ENCODE results near the gene GSTM3. TPM values are rescaled to one million over a fixed set of nuclear protein-coding genes. Genes with fewer than 3 reads are reported as not detected.

The GSTM3 gene
- total and polyA plus RNA-seq, 7 experiments from 2014 or later: 1.9 to 130 (median 11.9) TPM

DNA sequence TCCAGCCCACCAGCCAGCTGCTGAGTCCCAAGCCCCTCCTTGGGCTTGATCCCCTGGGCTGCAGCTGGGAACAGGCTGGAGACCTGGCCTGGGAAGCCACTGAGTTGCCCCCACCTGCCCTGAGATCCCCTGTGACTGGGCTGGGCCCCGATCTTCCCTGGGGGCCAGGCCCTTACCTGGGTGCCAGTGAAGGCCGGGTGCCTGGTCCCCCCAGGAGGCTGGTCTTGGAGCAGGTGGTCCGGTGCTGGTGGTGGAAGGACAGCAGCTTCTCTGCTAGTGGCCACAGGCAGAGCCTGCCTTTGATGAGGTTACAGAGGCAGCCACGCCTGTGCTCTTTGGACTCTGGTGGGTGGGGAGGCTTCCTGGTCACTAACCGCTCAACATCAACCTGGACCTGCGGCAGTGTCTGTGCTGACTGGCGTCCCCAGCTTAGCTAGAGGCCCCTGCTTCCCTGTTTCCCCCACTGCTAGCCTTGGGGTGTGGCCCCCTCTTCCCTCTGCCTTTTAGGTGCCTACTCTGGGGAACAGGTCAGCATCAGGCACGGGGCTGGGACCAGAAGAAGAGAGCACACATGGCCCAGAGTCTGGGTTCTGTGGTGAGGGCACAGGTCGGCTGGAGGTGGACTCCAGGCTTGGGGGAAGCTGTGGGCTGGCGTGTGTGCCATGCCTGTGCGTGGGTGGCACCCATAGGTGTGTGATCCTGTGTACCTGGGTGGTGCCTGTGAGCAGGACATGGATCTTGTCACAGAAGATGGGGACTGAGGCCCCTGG is 23.0 kb upstream of the GSTM3 start, which contains the start of gene EPS8L3:
Gene EPS8L3 (minus strand): TSS at position 278 of the 770 bp plus-strand sequence. CDS start 2,174 bp downstream, outside the sequence.
- peaks cover 0 to 4% (median 0%) of the 10 kb centered on the region in 7 donors for H3K4me1 Mint-ChIP-seq
- no peaks in the 10 kb centered on the region for H3K4me1 ChIP-seq (ENCODE audit: control insufficient read depth in 2 of 2, insufficient read depth in 2 of 2, low read length in 2 of 2)
- CTCF ChIA-PET: interaction anchor here (0.9 kb wide), 1 partner anchor 26 kb away, joined by 3 read pairs; no protein-coding TSS in a partner anchor
- POLR2A ChIA-PET: no interaction called here
- peaks cover 0 to 1% (median 0%) of the 10 kb centered on the region in 11 donors for H3K9me3 Mint-ChIP-seq
- no peaks in the 10 kb centered on the region for H3K9me3 ChIP-seq (ENCODE audit: control insufficient read depth in 2 of 3, low read length in 3 of 3)
- H3K27ac ChIP-seq (ENCODE audit: low read depth, low read length): no peak within 1 kb of the TSS
- intact Hi-C loops (cut with micrococcal nuclease): no loop called here
- H3K36me3 Mint-ChIP-seq: no peaks in the 10 kb centered on the region
- H3K36me3 ChIP-seq (ENCODE audit: control insufficient read depth in 2 of 3, insufficient read depth in 3 of 3, low read length in 3 of 3): no peaks in the 10 kb centered on the region
- H3K27ac Mint-ChIP-seq: no peak within 1 kb of the TSS
- H3K4me3 ChIP-seq (ENCODE audit: low read length): no peak within 1 kb of the TSS
- H3K27me3 Mint-ChIP-seq: peaks cover 0 to 4% (median 0%) of the 10 kb centered on the region in 5 donors
- DNase-seq: peak in 2 of 9 donors; percentile 3 to 6
- no peaks in the 10 kb centered on the region for H3K27me3 ChIP-seq (ENCODE audit: control insufficient read depth in 2 of 2, insufficient read depth in 2 of 2, low read length in 2 of 2)
- no peak within 1 kb of the TSS for H3K4me3 Mint-ChIP-seq
- no peak for ATAC-seq

- Mint-ChIP-seq H3K36me3 (no peaks in the 10 kb centered on the region), H3K4me1 (peaks cover 0 to 4% (median 0%) of the 10 kb centered on the region in 7 donors), H3K27me3 (peaks cover 0 to 4% (median 0%) of the 10 kb centered on the region in 5 donors), H3K9me3 (peaks cover 0 to 1% (median 0%) of the 10 kb centered on the region in 11 donors), H3K4me3 (no peak overlapping the region), H3K27ac (no peak overlapping the region)
- ChIA-PET POLR2A (no interaction called here), CTCF (no interaction called here)
- no peaks in the 10 kb centered on the region for H3K9me3 ChIP-seq (ENCODE audit: control insufficient read depth in 2 of 3, low read length in 3 of 3)
- H3K4me1 ChIP-seq (ENCODE audit: control insufficient read depth in 2 of 2, insufficient read depth in 2 of 2, low read length in 2 of 2): no peaks in the 10 kb centered on the region
- DNase-seq (peak in 3 of 9 donors; percentile 2 to 18 (median 5)), ATAC-seq (peak; percentile 48)
- no peaks in the 10 kb centered on the region for H3K27me3 ChIP-seq (ENCODE audit: control insufficient read depth in 2 of 2, insufficient read depth in 2 of 2, low read length in 2 of 2)
- intact Hi-C loops (cut with micrococcal nuclease): no loop called here
- H3K4me3 ChIP-seq (ENCODE audit: low read length): no peak overlapping the region
- no peak overlapping the region for H3K27ac ChIP-seq (ENCODE audit: low read depth, low read length)
- H3K36me3 ChIP-seq (ENCODE audit: control insufficient read depth in 2 of 3, insufficient read depth in 3 of 3, low read length in 3 of 3): no peaks in the 10 kb centered on the region
Measured at GRCh38 chr1:109762821-109763645, 22.2 kb upstream of the GSTM3 start.

DNA sequence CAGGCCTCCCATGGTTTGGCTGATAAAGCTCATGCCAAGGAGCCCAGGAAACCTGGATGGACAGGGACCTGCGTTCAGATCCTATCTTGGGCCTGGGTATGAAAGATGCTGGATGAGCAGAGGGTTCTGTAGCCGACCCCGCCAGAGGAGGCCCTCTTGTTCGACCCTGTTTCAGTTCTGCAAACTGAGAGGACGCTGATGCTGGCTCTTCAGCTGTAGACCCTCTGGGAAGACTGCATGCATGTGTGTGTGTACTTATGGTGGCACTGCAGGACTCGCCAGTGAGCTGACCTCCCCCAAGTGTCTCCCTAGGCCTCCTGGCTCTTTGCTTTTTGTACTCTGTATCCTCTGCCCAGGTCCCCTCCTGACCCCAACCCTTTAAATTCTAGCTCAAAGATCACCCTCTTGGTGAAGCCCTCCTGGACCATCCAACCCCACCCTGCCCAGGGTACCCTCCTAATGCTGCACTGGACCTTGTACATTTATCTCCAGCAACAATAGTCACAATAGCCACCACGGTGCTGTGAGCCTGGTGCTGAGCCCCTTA is 21.3 kb upstream of the GSTM3 start:
- no peak overlapping the region for H3K27ac ChIP-seq (ENCODE audit: low read depth, low read length)
- no peaks in the 10 kb centered on the region for H3K27me3 ChIP-seq (ENCODE audit: control insufficient read depth in 2 of 2, insufficient read depth in 2 of 2, low read length in 2 of 2)
- intact Hi-C loops (cut with micrococcal nuclease): no loop called here
- no peak overlapping the region for H3K27ac Mint-ChIP-seq
- CTCF ChIA-PET: no interaction called here
- DNase-seq: peak in 2 of 9 donors; percentile 5 to 8
- H3K36me3 Mint-ChIP-seq: no peaks in the 10 kb centered on the region
- no peak overlapping the region for H3K4me3 Mint-ChIP-seq
- H3K9me3 ChIP-seq (ENCODE audit: control insufficient read depth in 2 of 3, low read length in 3 of 3): no peaks in the 10 kb centered on the region
- peaks cover 0 to 4% (median 0%) of the 10 kb centered on the region in 5 donors for H3K27me3 Mint-ChIP-seq
- peaks cover 0 to 1% (median 0%) of the 10 kb centered on the region in 11 donors for H3K9me3 Mint-ChIP-seq
- ATAC-seq: no peak
- H3K4me3 ChIP-seq (ENCODE audit: low read length): no peak overlapping the region
- POLR2A ChIA-PET: no interaction called here
- no peaks in the 10 kb centered on the region for H3K36me3 ChIP-seq (ENCODE audit: control insufficient read depth in 2 of 3, insufficient read depth in 3 of 3, low read length in 3 of 3)
- peaks cover 0 to 4% (median 0%) of the 10 kb centered on the region in 7 donors for H3K4me1 Mint-ChIP-seq
- no peaks in the 10 kb centered on the region for H3K4me1 ChIP-seq (ENCODE audit: control insufficient read depth in 2 of 2, insufficient read depth in 2 of 2, low read length in 2 of 2)

DNA sequence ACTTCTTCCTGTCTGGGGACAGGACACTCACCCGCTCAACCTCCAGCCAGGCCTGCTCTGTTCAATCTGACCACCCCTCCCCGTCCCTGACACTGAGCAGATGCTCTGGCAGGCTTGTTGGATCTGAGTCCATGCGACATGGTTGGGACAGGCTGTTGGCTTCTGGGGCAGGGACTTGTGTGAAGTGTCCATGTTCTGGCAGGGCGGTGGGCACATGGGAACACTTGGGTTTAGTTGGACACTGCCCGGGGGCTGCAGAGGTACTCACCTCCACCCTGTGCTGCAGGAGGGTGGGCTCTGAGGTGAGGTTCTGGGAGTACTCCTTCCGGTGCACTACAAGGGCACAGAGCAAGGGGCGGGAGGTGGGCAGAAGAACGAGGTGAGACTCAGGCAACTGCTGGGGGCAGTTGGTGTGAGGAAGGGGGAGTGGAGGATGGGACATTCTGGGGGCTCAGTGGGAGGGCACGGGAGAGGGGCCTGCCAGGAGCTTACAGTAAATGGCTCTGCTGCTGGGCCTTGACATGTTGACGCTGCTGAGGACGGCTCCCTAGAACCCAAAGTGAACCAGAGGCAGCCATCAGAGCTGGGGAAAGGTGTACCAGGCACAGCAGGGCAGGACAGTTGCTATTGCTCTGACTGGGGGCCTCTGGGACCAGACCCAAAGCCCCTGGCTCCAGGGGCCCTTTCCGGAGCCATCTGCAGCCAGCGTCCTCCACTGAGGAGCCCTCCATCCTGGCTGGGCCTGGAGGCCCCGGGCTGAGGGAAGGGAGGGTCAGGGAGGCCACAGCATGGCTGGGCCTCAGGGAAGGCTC is 20.6 kb upstream of the GSTM3 start:
- H3K4me1 ChIP-seq (ENCODE audit: control insufficient read depth in 2 of 2, insufficient read depth in 2 of 2, low read length in 2 of 2): no peaks in the 10 kb centered on the region
- Mint-ChIP-seq H3K36me3 (no peaks in the 10 kb centered on the region), H3K4me1 (peaks cover 0 to 4% (median 0%) of the 10 kb centered on the region in 7 donors), H3K27me3 (peaks cover 0 to 4% (median 0%) of the 10 kb centered on the region in 5 donors), H3K27ac (no peak overlapping the region), H3K9me3 (peaks cover 0 to 1% (median 0%) of the 10 kb centered on the region in 11 donors), H3K4me3 (no peak overlapping the region)
- no peaks in the 10 kb centered on the region for H3K27me3 ChIP-seq (ENCODE audit: control insufficient read depth in 2 of 2, insufficient read depth in 2 of 2, low read length in 2 of 2)
- no peak for ATAC-seq
- DNase-seq: peak in 2 of 9 donors; percentile 4 to 16
- H3K4me3 ChIP-seq (ENCODE audit: low read length): no peak overlapping the region
- intact Hi-C loops (cut with micrococcal nuclease): no loop called here
- no peak overlapping the region for H3K27ac ChIP-seq (ENCODE audit: low read depth, low read length)
- H3K9me3 ChIP-seq (ENCODE audit: control insufficient read depth in 2 of 3, low read length in 3 of 3): no peaks in the 10 kb centered on the region
- POLR2A ChIA-PET: no interaction called here
- CTCF ChIA-PET: no interaction called here
- no peaks in the 10 kb centered on the region for H3K36me3 ChIP-seq (ENCODE audit: control insufficient read depth in 2 of 3, insufficient read depth in 3 of 3, low read length in 3 of 3)

DNA sequence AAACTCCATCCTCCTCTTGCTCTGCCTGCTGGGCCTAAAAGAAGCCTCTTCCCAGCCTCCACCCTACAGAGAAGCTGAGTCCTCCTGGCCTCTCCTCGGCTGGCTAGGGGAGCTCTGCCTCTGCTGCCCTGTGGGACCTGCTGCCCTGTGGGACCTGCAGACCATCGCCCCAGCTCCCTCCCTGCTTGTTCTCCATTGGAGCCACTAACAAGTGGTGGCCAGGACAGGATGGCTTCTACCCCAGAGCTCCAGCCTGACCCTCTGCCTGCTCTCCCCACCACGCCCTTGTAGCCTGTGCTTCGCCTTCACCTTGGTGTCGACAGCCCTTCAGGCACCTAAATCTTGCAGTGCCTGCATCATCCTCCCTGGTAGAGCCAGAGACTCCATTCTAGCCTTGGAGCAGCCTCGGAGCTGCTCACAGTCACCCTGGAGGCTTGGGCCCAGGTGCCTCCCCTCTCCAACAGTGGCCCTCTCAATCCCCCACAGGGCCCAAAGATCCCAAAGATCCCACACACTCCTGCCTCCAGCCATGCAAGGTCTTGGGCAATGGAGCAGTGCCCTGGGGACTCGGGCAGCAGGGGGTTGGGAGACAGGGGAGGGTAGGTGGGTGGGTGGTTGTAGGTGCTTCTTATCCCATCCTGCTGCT is 19.9 kb upstream of the GSTM3 start:
- no peak overlapping the region for H3K27ac ChIP-seq (ENCODE audit: low read depth, low read length)
- intact Hi-C loops (cut with micrococcal nuclease): no loop called here
- no peaks in the 10 kb centered on the region for H3K9me3 ChIP-seq (ENCODE audit: control insufficient read depth in 2 of 3, low read length in 3 of 3)
- H3K4me3 ChIP-seq (ENCODE audit: low read length): no peak overlapping the region
- Mint-ChIP-seq H3K27me3 (peaks cover 0 to 4% (median 2%) of the 10 kb centered on the region in 5 donors), H3K4me3 (no peak overlapping the region), H3K27ac (peak overlapping the region in 1 of 9 donors; percentile 15), H3K9me3 (peaks cover 0 to 1% (median 0%) of the 10 kb centered on the region in 11 donors), H3K4me1 (peaks cover 0 to 4% (median 0%) of the 10 kb centered on the region in 7 donors), H3K36me3 (no peaks in the 10 kb centered on the region)
- no peaks in the 10 kb centered on the region for H3K36me3 ChIP-seq (ENCODE audit: control insufficient read depth in 2 of 3, insufficient read depth in 3 of 3, low read length in 3 of 3)
- H3K4me1 ChIP-seq (ENCODE audit: control insufficient read depth in 2 of 2, insufficient read depth in 2 of 2, low read length in 2 of 2): no peaks in the 10 kb centered on the region
- ChIA-PET POLR2A (no interaction called here), CTCF (no interaction called here)
- peak in 1 of 9 donors; percentile 7 for DNase-seq
- no peaks in the 10 kb centered on the region for H3K27me3 ChIP-seq (ENCODE audit: control insufficient read depth in 2 of 2, insufficient read depth in 2 of 2, low read length in 2 of 2)
- no peak for ATAC-seq
